ENCODE results near the gene SERP1. TPM values are rescaled to one million over a fixed set of nuclear protein-coding genes. Genes with fewer than 3 reads are reported as not detected.

SERP1 gene
- total RNA-seq: 100 to 1,000 TPM; 212 to 239 TPM

GRCh38 chr3:150546226-150547044 lies at the start of gene SERP1, which contains the start of gene EIF2A:
SERP1 (minus strand) TSS chr3:150546496; CDS start chr3:150546135, 361 bp downstream.
EIF2A (plus strand) TSS chr3:150546787; CDS start chr3:150546803, 16 bp downstream.
- Histone ChIP-seq H3K4me3 (peak within 1 kb of the TSS; percentile 98), H3K9me3 (no peaks in the 10 kb centered on the region), H3K27me3 (replicated peaks; ENCODE audit: insufficient read depth) (no peaks in the 10 kb centered on the region), H3K27ac (peak within 1 kb of the TSS; percentile 98 to 100), H3K4me1 (ENCODE audit: control insufficient read depth in 1 of 2, low read depth in 2 of 2) (peaks cover 34 to 44% of the 10 kb centered on the region in 2 donors), H3K36me3 (peaks cover 8% of the 10 kb centered on the region)
- DNase-seq (ENCODE audit: low spot score) (peak; percentile 90), ATAC-seq (ENCODE audit: insufficient number of reproducible peaks, low FRiP score, low read depth) (peak; percentile 96)
- TF ChIP-seq CTCF (IDR thresholded peaks at IDR 0.05): no peak

GRCh38 chr3:150594150-150594549 lies 47.9 kb upstream of the SERP1 start:
- no peaks in the 10 kb centered on the region for H3K36me3 ChIP-seq
- no peak for ATAC-seq (ENCODE audit: insufficient number of reproducible peaks, low FRiP score, low read depth)
- no peak for DNase-seq (ENCODE audit: low spot score)

DNA sequence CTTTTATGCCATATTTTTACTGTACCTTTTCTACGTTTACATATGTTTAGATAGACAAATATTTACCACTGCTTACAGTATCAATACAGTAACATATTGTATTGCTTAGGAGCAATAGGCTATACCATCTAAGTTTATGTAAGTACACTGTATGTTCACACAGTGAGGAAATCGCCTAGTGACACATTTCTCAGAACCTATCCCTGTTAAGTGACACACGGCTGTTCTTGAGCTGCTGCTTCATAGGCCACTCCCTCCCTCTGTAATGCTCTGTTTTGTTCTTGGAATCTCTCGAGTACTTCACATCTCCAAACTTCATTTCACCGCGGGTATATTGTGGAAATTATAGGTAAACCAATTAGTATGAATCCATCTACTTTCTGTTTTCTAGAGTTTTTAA lies 43.5 kb upstream of the SERP1 start:
- Histone ChIP-seq H3K4me3 (no peak overlapping the region), H3K27me3 (replicated peaks; ENCODE audit: insufficient read depth) (no peaks in the 10 kb centered on the region), H3K27ac (no peak overlapping the region), H3K9me3 (no peaks in the 10 kb centered on the region), H3K4me1 (ENCODE audit: control insufficient read depth in 1 of 2, low read depth in 2 of 2) (no peaks in the 10 kb centered on the region), H3K36me3 (peaks cover 7% of the 10 kb centered on the region)
- no peak for TF ChIP-seq CTCF (IDR thresholded peaks at IDR 0.05)
- ATAC-seq (ENCODE audit: insufficient number of reproducible peaks, low FRiP score, low read depth) (no peak), DNase-seq (ENCODE audit: low spot score) (no peak)

More at GRCh38 chr3:150594150-150594549, 47.9 kb upstream of the SERP1 start:
- no peaks in the 10 kb centered on the region for H3K27me3 ChIP-seq (replicated peaks; ENCODE audit: insufficient read depth)
- no peak for TF ChIP-seq CTCF (IDR thresholded peaks at IDR 0.05)
- no peak overlapping the region for H3K27ac ChIP-seq
- H3K4me3 ChIP-seq: no peak overlapping the region
- H3K9me3 ChIP-seq: no peaks in the 10 kb centered on the region
- H3K4me1 ChIP-seq (ENCODE audit: control insufficient read depth in 1 of 2, low read depth in 2 of 2): no peaks in the 10 kb centered on the region

DNA sequence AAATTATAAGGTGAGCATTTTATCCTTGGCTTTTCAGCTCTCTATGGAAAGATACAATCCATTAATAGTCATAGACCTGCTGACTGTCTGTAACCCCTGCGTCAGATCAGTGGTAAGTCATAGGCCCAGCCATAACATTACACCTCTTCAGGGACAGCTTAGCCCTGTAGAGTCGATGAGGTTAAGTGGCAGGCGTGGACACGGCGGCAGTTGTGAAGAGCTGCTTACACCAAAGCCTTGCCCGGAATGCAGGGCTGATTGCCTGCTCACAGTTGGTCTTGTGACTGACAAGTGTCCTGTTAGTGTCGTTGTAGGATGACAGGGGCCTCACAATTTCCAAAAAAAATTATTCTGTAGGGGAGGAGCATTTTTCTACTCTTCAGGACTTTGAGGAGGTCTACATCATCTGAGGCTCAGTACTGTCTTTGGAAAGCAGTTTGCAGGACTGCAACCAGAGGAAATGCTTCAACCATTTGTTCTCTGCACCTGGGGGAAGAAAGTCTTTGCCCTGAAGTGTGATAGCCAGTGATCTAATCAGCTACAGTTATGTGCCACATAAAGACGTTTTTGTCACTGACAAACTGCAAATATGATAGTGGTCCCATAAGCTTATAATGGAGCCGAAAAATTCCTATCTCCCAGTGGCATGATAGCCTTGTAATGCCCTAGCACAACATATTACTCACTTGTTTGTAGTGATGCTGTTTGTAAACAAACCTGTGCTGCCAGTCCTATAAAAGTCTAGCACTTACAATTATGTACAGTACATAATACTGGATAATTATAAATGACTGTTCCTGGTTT lies 41.9 kb upstream of the SERP1 start:
- Histone ChIP-seq H3K27me3 (replicated peaks; ENCODE audit: insufficient read depth) (no peaks in the 10 kb centered on the region), H3K4me3 (no peak overlapping the region), H3K9me3 (no peaks in the 10 kb centered on the region), H3K36me3 (peaks cover 7% of the 10 kb centered on the region), H3K4me1 (ENCODE audit: control insufficient read depth in 1 of 2, low read depth in 2 of 2) (no peaks in the 10 kb centered on the region), H3K27ac (no peak overlapping the region)
- DNase-seq (ENCODE audit: low spot score) (no peak), ATAC-seq (ENCODE audit: insufficient number of reproducible peaks, low FRiP score, low read depth) (no peak)
- TF ChIP-seq CTCF (IDR thresholded peaks at IDR 0.05): no peak

DNA sequence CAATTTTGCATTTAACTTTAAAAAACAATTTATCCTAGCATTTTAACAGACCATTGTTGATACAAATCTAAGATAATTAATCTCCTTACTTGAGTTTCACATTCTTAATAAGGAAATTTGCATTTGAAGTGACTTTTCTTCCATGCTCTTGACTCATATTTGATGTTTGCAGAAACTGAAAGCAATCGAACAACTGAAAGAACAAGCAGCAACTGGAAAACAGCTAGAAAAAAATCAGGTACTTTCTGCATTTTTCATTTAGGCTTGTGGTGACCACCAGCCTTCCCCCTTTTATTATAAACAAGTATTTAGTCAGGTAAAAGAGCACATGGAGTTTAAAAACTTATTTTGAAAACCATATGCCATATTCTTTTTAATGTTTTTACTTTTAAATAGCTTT lies 36.7 kb upstream of the SERP1 start:
- Histone ChIP-seq H3K4me1 (ENCODE audit: control insufficient read depth in 1 of 2, low read depth in 2 of 2) (no peaks in the 10 kb centered on the region), H3K27ac (no peak overlapping the region), H3K36me3 (peaks cover 14% of the 10 kb centered on the region), H3K4me3 (no peak overlapping the region), H3K27me3 (replicated peaks; ENCODE audit: insufficient read depth) (no peaks in the 10 kb centered on the region), H3K9me3 (no peaks in the 10 kb centered on the region)
- TF ChIP-seq CTCF (IDR thresholded peaks at IDR 0.05): no peak
- no peak for ATAC-seq (ENCODE audit: insufficient number of reproducible peaks, low FRiP score, low read depth)
- no peak for DNase-seq (ENCODE audit: low spot score)

Data from thoracic aorta (tissue), 2 donors.